ENCODE measurements around the gene BARD1.

GRCh38 chr2:214856137-214856536 is 46.7 kb upstream of the BARD1 start:
- TF ChIP-seq CTCF (IDR thresholded peaks at IDR 0.05), result no peak
- TF ChIP-seq ZFX (IDR thresholded peaks at IDR 0.05; ENCODE audit: borderline replicate concordance), result no peak
